Measurements from ENCODE around the gene PDCD7. TPM values are rescaled to one million over a fixed set of nuclear protein-coding genes. Genes with fewer than 3 reads are reported as not detected.

The PDCD7 gene
- total RNA-seq, 1 experiment from 2014 or later: 23.5 TPM

- no peak for TF ChIP-seq CREB1 (CRISPR knock-in tag; IDR thresholded peaks at IDR 0.05)
- TF ChIP-seq, protein P1, sequence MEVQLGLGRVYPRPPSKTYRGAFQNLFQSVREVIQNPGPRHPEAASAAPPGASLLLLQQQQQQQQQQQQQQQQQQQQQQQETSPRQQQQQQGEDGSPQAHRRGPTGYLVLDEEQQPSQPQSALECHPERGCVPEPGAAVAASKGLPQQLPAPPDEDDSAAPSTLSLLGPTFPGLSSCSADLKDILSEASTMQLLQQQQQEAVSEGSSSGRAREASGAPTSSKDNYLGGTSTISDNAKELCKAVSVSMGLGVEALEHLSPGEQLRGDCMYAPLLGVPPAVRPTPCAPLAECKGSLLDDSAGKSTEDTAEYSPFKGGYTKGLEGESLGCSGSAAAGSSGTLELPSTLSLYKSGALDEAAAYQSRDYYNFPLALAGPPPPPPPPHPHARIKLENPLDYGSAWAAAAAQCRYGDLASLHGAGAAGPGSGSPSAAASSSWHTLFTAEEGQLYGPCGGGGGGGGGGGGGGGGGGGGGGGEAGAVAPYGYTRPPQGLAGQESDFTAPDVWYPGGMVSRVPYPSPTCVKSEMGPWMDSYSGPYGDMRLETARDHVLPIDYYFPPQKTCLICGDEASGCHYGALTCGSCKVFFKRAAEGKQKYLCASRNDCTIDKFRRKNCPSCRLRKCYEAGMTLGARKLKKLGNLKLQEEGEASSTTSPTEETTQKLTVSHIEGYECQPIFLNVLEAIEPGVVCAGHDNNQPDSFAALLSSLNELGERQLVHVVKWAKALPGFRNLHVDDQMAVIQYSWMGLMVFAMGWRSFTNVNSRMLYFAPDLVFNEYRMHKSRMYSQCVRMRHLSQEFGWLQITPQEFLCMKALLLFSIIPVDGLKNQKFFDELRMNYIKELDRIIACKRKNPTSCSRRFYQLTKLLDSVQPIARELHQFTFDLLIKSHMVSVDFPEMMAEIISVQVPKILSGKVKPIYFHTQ (CRISPR knock-in tag; IDR thresholded peaks at IDR 0.05): no peak
- TF ChIP-seq, protein P2, sequence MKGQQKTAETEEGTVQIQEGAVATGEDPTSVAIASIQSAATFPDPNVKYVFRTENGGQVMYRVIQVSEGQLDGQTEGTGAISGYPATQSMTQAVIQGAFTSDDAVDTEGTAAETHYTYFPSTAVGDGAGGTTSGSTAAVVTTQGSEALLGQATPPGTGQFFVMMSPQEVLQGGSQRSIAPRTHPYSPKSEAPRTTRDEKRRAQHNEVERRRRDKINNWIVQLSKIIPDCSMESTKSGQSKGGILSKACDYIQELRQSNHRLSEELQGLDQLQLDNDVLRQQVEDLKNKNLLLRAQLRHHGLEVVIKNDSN (CRISPR knock-in tag; IDR thresholded peaks at IDR 0.05): no peak
- TF ChIP-seq CBFB (CRISPR knock-in tag; IDR thresholded peaks at IDR 0.05; ENCODE audit: low read depth): no peak
- H3K4me1 Mint-ChIP-seq: peaks cover 2% of the 10 kb centered on the region
- ATAC-seq (no peak), DNase-seq (ENCODE audit: low spot score) (no peak)
- POLR2A ChIA-PET: no interaction called here
- no peaks in the 10 kb centered on the region for H3K36me3 Mint-ChIP-seq
- no peak overlapping the region for H3K4me3 Mint-ChIP-seq
- H3K9me3 Mint-ChIP-seq: no peaks in the 10 kb centered on the region
- peaks cover 4% of the 10 kb centered on the region for H3K27me3 Mint-ChIP-seq (ENCODE audit: low read depth)
- H3K27ac Mint-ChIP-seq: no peak overlapping the region
- CTCF ChIA-PET: no interaction called here
Observed at GRCh38 chr15:65097651-65098263, 35.9 kb downstream of the PDCD7 start.

DNA sequence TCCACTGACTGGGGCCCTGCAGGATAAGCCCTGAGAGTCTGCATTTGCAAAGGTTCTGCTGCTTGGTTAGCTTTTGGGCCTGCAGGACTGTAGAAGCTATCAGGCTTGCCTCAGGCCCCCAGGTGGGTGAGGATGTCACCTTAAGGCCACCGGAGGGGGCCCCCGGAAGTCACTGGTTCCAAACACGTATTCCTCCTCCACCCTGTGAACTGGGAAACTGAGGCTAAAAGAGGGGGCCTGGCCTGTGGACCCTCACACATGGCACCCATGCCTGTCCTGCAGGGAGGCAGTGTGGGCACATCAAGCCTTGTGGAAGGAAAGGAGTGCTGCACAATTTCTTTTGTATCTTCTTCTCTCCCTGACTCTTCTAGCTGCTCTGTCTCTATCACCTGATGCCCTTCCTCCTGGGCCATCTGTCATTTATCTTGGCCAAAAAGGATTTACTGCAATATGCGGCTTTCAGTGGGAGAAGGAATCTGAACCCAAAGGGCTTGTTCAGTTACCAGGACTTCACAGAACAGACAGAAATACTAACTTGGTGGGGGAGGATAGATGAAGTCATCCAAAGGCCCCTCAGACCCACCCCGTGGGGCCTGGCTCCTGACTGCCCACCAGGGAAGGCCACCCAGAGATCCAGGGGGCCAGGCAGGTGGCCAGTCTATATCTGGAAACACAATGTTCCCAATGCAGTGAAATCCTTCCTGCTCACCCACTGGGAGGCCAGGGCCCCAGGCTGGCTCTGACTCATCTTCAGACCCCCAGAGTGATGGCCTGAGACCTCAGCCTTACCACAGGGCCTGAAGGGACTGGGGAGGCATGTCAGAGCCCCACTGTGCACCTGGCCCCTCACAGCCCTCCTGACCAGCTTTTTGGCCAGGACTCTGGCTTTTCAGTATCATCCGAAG lies 36.9 kb downstream of the PDCD7 start:
- H3K4me3 Mint-ChIP-seq: no peak overlapping the region
- H3K36me3 Mint-ChIP-seq: no peaks in the 10 kb centered on the region
- H3K4me1 Mint-ChIP-seq: peaks cover 1% of the 10 kb centered on the region
- ATAC-seq (no peak), DNase-seq (ENCODE audit: low spot score) (no peak)
- ChIA-PET CTCF (interaction anchor here (1.2 to 2.1 kb wide), 2 partner anchors 10 to 13 kb away, joined by 4 to 5 read pairs; no protein-coding TSS in a partner anchor), POLR2A (no interaction called here)
- H3K27ac Mint-ChIP-seq: no peak overlapping the region
- H3K9me3 Mint-ChIP-seq: no peaks in the 10 kb centered on the region
- TF ChIP-seq ZNF416 (CRISPR knock-in tag; IDR thresholded peaks at IDR 0.05) (no peak), NR3C1 (CRISPR knock-in tag; conservative IDR thresholded peaks at IDR 0.05; ENCODE audit: low read depth) (no peak), ZNF396 (CRISPR knock-in tag; IDR thresholded peaks at IDR 0.05; ENCODE audit: borderline replicate concordance) (no peak)
- H3K27me3 Mint-ChIP-seq (ENCODE audit: low read depth): no peaks in the 10 kb centered on the region

GRCh38 chr15:65095747-65096104 lies 37.9 kb downstream of the PDCD7 start:
- ChIA-PET CTCF (interaction anchor here (1.0 to 2.1 kb wide), 4 partner anchors 9 to 175 kb away, joined by 3 to 5 read pairs (median 4); no protein-coding TSS in a partner anchor), POLR2A (no interaction called here)
- Mint-ChIP-seq H3K4me3 (no peak overlapping the region), H3K4me1 (no peaks in the 10 kb centered on the region), H3K9me3 (no peaks in the 10 kb centered on the region), H3K36me3 (no peaks in the 10 kb centered on the region), H3K27me3 (ENCODE audit: low read depth) (no peaks in the 10 kb centered on the region), H3K27ac (no peak overlapping the region)
- DNase-seq (ENCODE audit: low spot score): no peak
- no peak for ATAC-seq
- TF ChIP-seq ZNF317 (CRISPR knock-in tag; IDR thresholded peaks at IDR 0.05; ENCODE audit: borderline replicate concordance, low read depth) (no peak), ARID4B (CRISPR knock-in tag; IDR thresholded peaks at IDR 0.05; ENCODE audit: borderline replicate concordance) (no peak), ZNF121 (CRISPR knock-in tag; IDR thresholded peaks at IDR 0.05) (no peak), ZNF416 (CRISPR knock-in tag; IDR thresholded peaks at IDR 0.05) (no peak), JAZF1 (CRISPR knock-in tag; IDR thresholded peaks at IDR 0.05) (no peak), ETV6 (CRISPR knock-in tag; IDR thresholded peaks at IDR 0.05) (no peak), GABPB1 (CRISPR knock-in tag; IDR thresholded peaks at IDR 0.05) (no peak), ZNF263 (CRISPR knock-in tag; IDR thresholded peaks at IDR 0.05; ENCODE audit: low read depth) (no peak), GRHL2 (CRISPR knock-in tag; IDR thresholded peaks at IDR 0.05; ENCODE audit: insufficient replicate concordance, severe bottlenecking) (no peak)
- TF ChIP-seq, protein P3, sequence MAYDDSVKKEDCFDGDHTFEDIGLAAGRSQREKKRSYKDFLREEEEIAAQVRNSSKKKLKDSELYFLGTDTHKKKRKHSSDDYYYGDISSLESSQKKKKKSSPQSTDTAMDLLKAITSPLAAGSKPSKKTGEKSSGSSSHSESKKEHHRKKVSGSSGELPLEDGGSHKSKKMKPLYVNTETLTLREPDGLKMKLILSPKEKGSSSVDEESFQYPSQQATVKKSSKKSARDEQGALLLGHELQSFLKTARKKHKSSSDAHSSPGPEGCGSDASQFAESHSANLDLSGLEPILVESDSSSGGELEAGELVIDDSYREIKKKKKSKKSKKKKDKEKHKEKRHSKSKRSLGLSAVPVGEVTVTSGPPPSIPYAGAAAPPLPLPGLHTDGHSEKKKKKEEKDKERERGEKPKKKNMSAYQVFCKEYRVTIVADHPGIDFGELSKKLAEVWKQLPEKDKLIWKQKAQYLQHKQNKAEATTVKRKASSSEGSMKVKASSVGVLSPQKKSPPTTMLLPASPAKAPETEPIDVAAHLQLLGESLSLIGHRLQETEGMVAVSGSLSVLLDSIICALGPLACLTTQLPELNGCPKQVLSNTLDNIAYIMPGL (CRISPR knock-in tag; IDR thresholded peaks at IDR 0.05): no peak
- TF ChIP-seq, protein P4, sequence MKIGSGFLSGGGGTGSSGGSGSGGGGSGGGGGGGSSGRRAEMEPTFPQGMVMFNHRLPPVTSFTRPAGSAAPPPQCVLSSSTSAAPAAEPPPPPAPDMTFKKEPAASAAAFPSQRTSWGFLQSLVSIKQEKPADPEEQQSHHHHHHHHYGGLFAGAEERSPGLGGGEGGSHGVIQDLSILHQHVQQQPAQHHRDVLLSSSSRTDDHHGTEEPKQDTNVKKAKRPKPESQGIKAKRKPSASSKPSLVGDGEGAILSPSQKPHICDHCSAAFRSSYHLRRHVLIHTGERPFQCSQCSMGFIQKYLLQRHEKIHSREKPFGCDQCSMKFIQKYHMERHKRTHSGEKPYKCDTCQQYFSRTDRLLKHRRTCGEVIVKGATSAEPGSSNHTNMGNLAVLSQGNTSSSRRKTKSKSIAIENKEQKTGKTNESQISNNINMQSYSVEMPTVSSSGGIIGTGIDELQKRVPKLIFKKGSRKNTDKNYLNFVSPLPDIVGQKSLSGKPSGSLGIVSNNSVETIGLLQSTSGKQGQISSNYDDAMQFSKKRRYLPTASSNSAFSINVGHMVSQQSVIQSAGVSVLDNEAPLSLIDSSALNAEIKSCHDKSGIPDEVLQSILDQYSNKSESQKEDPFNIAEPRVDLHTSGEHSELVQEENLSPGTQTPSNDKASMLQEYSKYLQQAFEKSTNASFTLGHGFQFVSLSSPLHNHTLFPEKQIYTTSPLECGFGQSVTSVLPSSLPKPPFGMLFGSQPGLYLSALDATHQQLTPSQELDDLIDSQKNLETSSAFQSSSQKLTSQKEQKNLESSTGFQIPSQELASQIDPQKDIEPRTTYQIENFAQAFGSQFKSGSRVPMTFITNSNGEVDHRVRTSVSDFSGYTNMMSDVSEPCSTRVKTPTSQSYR (CRISPR knock-in tag; IDR thresholded peaks at IDR 0.05): no peak
